H9 (cell line): ENCODE data around the gene PRUNE2. TPM values are rescaled to one million over a fixed set of nuclear protein-coding genes. Genes with fewer than 3 reads are reported as not detected.

Experiments used
- DNase-seq: peaks from one replicate; pipeline ENCODE4 v3.0.0-alpha.2; 2017
- H2AFZ ChIP-seq: one replicate; pipeline ENCODE4 v1.6.1; 2013; ENCODE audit warnings: mild to moderate bottlenecking, low read length, control low read depth, moderate library complexity
- H2AK5ac ChIP-seq: 2 replicates; pipeline ENCODE4 v1.6.1; 2013; ENCODE audit warnings: low read length, control low read depth, mixed read lengths; ENCODE audit not compliant: insufficient read length
- H2BK120ac ChIP-seq: one replicate; pipeline ENCODE4 v1.6.1; 2013; ENCODE audit warnings: low read depth, mild to moderate bottlenecking, low read length, control low read depth, inconsistent platforms; ENCODE audit not compliant: poor library complexity, severe bottlenecking
- H2BK12ac ChIP-seq: 2 replicates; pipeline ENCODE4 v1.6.1; 2013; ENCODE audit warnings: low read length, control low read depth, mixed read lengths, low read depth; ENCODE audit not compliant: insufficient read length
- H2BK15ac ChIP-seq: 2 replicates; pipeline ENCODE4 v1.6.1; 2013; ENCODE audit warnings: low read depth, low read length, control low read depth
- H2BK20ac ChIP-seq: one replicate; pipeline ENCODE4 v1.6.1; 2013; ENCODE audit warnings: low read depth, mild to moderate bottlenecking, low read length, control low read depth, inconsistent platforms; ENCODE audit not compliant: poor library complexity, severe bottlenecking
- H2BK5ac ChIP-seq: 2 replicates; pipeline ENCODE4 v1.6.1; 2013; ENCODE audit warnings: low read length, control low read depth, mixed read lengths; ENCODE audit not compliant: insufficient read length
- H3K14ac ChIP-seq: 2 replicates; pipeline ENCODE4 v1.6.1; 2013; ENCODE audit warnings: low read length, control low read depth; ENCODE audit not compliant: insufficient read depth
- H3K18ac ChIP-seq: 2 replicates; pipeline ENCODE4 v1.6.1; 2013; ENCODE audit warnings: low read depth, mild to moderate bottlenecking, mixed read lengths, low read length, control low read depth; ENCODE audit not compliant: insufficient read length
- H3K23ac ChIP-seq: 2 replicates; pipeline ENCODE4 v1.6.1; 2013; ENCODE audit warnings: low read length, control low read depth, mixed read lengths, low read depth; ENCODE audit not compliant: insufficient read length
- H3K23me2 ChIP-seq: 2 replicates; pipeline ENCODE4 v1.6.1; 2013; ENCODE audit warnings: low read depth, mild to moderate bottlenecking, mixed read lengths, low read length, control low read depth; ENCODE audit not compliant: insufficient read length, poor library complexity, severe bottlenecking
- H3K27ac ChIP-seq: 2 replicates; pipeline ENCODE4 v1.5.1; 2013; ENCODE audit warnings: low read length, control low read depth, mixed read lengths, low read depth; ENCODE audit not compliant: insufficient read length
- H3K27me3 ChIP-seq: 2 replicates; pipeline ENCODE4 v1.6.1; 2013; ENCODE audit warnings: low read length, control low read depth, inconsistent platforms; ENCODE audit not compliant: insufficient read depth
- H3K4ac ChIP-seq: 2 replicates; pipeline ENCODE4 v1.6.1; 2013; ENCODE audit warnings: low read depth, mild to moderate bottlenecking, control low read depth, inconsistent platforms, low read length, moderate library complexity
- H3K4me1 ChIP-seq: 2 replicates; pipeline ENCODE4 v1.6.1; 2013; ENCODE audit warnings: low read length, control low read depth, inconsistent platforms; ENCODE audit not compliant: insufficient read depth
- H3K4me2 ChIP-seq: 2 replicates; pipeline ENCODE4 v1.6.1; 2013; ENCODE audit warnings: low read length, control low read depth, mixed read lengths; ENCODE audit not compliant: insufficient read length, insufficient read depth
- H3K56ac ChIP-seq: 2 replicates; pipeline ENCODE4 v1.6.1; 2013; ENCODE audit warnings: low read depth, mild to moderate bottlenecking, mixed read lengths, low read length, control low read depth; ENCODE audit not compliant: insufficient read length
- H3K79me1 ChIP-seq: 2 replicates; pipeline ENCODE4 v1.6.1; 2013; ENCODE audit warnings: low read depth, mild to moderate bottlenecking, moderate library complexity, low read length, control low read depth, inconsistent platforms; ENCODE audit not compliant: insufficient read depth, poor library complexity, severe bottlenecking
- H3K79me2 ChIP-seq: 2 replicates; pipeline ENCODE4 v1.6.1; 2013; ENCODE audit warnings: low read length, control low read depth, inconsistent platforms; ENCODE audit not compliant: insufficient read depth
- H3K9ac ChIP-seq: 2 replicates; pipeline ENCODE4 v1.6.1; 2013; ENCODE audit warnings: low read length, control low read depth, mixed read lengths; ENCODE audit not compliant: insufficient read length; ENCODE audit errors: extremely low read depth
- H3K9me3 ChIP-seq: one replicate; pipeline ENCODE4 v1.6.1; 2013; ENCODE audit warnings: low read depth, low read length, inconsistent platforms; ENCODE audit not compliant: control insufficient read depth
- H3T11ph ChIP-seq: one replicate; pipeline ENCODE4 v1.6.1; 2013; ENCODE audit warnings: mild to moderate bottlenecking, low read length, control low read depth, inconsistent platforms
- H4K20me1 ChIP-seq: one replicate; pipeline ENCODE4 v1.6.1; 2013; ENCODE audit not compliant: control insufficient read depth, insufficient read length, insufficient read depth
- H4K5ac ChIP-seq: 2 replicates; pipeline ENCODE4 v1.6.1; 2013; ENCODE audit warnings: low read depth, mild to moderate bottlenecking, mixed read lengths, low read length, control low read depth; ENCODE audit not compliant: insufficient read length
- H4K8ac ChIP-seq: replicated peaks from 2 replicates; pipeline ENCODE4 v1.6.1; 2013; ENCODE audit warnings: low read length, control low read depth, mixed read lengths, low read depth; ENCODE audit not compliant: insufficient read length
- H4K91ac ChIP-seq: 2 replicates; pipeline ENCODE4 v1.6.1; 2013; ENCODE audit warnings: low read depth, mild to moderate bottlenecking, moderate library complexity, mixed read lengths, low read length, control low read depth; ENCODE audit not compliant: insufficient read length
- H3K27ac Mint-ChIP-seq, 3 experiments: 2 replicates in 2 of 3; 3 replicates in 1 of 3; pipeline ENCODE4 v1.8.0; 2020 to 2021; ENCODE audit warnings: mixed read lengths in 3 of 3, mild to moderate bottlenecking in 1 of 3, moderate library complexity in 1 of 3
- H3K27me3 Mint-ChIP-seq: 2 replicates; pipeline ENCODE4 v1.8.0; 2021; ENCODE audit warnings: low read depth, mild to moderate bottlenecking, moderate library complexity, mixed read lengths
- H3K36me3 Mint-ChIP-seq, 3 experiments: 2 replicates in 2 of 3; 3 replicates in 1 of 3; pipeline ENCODE4 v1.8.0; 2020 to 2021; ENCODE audit warnings: low read depth in 3 of 3, mixed read lengths in 3 of 3; ENCODE audit not compliant: insufficient read depth in 1 of 3
- H3K4me1 Mint-ChIP-seq, 2 experiments: 2 replicates each; pipeline ENCODE4 v1.8.0; 2020; ENCODE audit warnings: mixed read lengths in 2 of 2
- H3K4me3 Mint-ChIP-seq, 2 experiments: 2 replicates in 1 of 2; 3 replicates in 1 of 2; pipeline ENCODE4 v1.8.0; 2020 to 2021; ENCODE audit warnings: mild to moderate bottlenecking in 2 of 2, mixed read lengths in 2 of 2, moderate library complexity in 1 of 2
- H3K9me3 Mint-ChIP-seq, 2 experiments: 2 replicates in 1 of 2; 3 replicates in 1 of 2; pipeline ENCODE4 v1.8.0; 2020; ENCODE audit warnings: mild to moderate bottlenecking in 2 of 2, mixed read lengths in 2 of 2, moderate library complexity in 1 of 2
- WGBS: extraction: QIAGEN DNeasy Blood & Tissue Kit; methylation state at CpG from one replicate; pipeline ENCODE4 v1.1.7; 2013; ENCODE audit warnings: missing lambda C conversion rate, low lambda C conversion rate, mixed read lengths; ENCODE audit not compliant: insufficient read length; ENCODE audit errors: extremely low coverage; 5-methylcytosine and 5-hydroxymethylcytosine counted together
- total RNA-seq: library from RNA; stranded (reverse); gene quantifications from 2 replicates; pipeline ENCODE4 v1.2.1, GENCODE V29; 2021
- TF ChIP-seq, protein P1 (sequence below): fragments of 200-600 bp; sonication (generic); conservative IDR thresholded peaks from 3 replicates; pipeline ENCODE4 v1.8.0; 2021; ENCODE audit warnings: antibody characterized with exemption, mild to moderate bottlenecking

The PRUNE2 gene
- total RNA-seq, 1 experiment from 2014 or later: 12.1 TPM

DNA sequence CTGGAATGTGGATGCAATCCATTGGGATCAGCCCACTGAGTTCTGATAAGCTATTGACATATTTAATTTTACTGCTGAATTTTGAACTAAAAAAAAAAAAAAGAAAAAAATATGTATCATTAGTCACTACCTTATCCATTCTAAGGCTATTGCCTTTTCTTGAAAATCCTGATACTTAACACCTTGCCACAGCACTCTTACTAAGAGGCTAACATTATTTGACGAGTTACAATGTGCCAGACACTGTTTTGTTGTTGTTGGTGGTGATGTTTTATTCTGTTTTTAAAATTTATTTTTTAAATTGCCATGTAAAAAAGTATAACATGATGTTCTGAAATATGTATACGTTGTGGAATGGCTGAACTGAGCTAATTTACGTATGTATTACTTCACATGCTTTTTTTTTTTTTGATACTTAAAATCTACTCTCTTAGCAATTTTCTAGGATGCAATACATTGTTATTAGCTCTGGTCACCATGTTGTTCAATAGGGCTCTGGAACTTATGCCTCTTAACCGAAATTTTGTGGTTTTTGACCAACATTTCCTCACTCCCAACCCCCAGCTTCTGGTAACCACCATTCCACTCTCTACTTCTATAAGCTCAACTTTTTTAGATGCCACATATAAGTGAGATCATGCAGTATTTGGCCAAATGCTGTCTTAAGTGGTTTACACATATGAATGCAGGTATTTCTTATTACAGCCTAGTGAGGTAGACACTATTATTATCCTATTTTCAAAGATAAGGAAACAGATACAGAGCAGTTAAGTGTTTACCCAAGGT, 276.5 kb downstream of the PRUNE2 start:
- H2BK20ac ChIP-seq: peak overlapping the region; percentile 11
- no peaks in the 10 kb centered on the region for H3K27me3 Mint-ChIP-seq
- H2BK12ac ChIP-seq: no peak overlapping the region
- no peaks in the 10 kb centered on the region for H3K79me1 ChIP-seq
- no peaks in the 10 kb centered on the region for H3K36me3 Mint-ChIP-seq
- no peak overlapping the region for H3K4ac ChIP-seq
- H3K27ac Mint-ChIP-seq: no peak overlapping the region
- H3T11ph ChIP-seq: no peak overlapping the region
- H4K8ac ChIP-seq: no peak overlapping the region
- no peaks in the 10 kb centered on the region for H3K23me2 ChIP-seq
- H2BK5ac ChIP-seq: no peak overlapping the region
- H3K4me3 Mint-ChIP-seq: no peak overlapping the region
- no peak overlapping the region for H3K27ac ChIP-seq
- WGBS: no CpG with 5 or more reads among the region's 4 CpGs
- no peak overlapping the region for H2AFZ ChIP-seq
- no peaks in the 10 kb centered on the region for H3K4me1 ChIP-seq
- H2AK5ac ChIP-seq: no peak overlapping the region
- peaks cover 5 to 6% of the 10 kb centered on the region in 2 experiments for H3K4me1 Mint-ChIP-seq
- H3K79me2 ChIP-seq: no peaks in the 10 kb centered on the region
- TF ChIP-seq, protein P1, sequence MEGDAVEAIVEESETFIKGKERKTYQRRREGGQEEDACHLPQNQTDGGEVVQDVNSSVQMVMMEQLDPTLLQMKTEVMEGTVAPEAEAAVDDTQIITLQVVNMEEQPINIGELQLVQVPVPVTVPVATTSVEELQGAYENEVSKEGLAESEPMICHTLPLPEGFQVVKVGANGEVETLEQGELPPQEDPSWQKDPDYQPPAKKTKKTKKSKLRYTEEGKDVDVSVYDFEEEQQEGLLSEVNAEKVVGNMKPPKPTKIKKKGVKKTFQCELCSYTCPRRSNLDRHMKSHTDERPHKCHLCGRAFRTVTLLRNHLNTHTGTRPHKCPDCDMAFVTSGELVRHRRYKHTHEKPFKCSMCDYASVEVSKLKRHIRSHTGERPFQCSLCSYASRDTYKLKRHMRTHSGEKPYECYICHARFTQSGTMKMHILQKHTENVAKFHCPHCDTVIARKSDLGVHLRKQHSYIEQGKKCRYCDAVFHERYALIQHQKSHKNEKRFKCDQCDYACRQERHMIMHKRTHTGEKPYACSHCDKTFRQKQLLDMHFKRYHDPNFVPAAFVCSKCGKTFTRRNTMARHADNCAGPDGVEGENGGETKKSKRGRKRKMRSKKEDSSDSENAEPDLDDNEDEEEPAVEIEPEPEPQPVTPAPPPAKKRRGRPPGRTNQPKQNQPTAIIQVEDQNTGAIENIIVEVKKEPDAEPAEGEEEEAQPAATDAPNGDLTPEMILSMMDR: no peak
- H3K14ac ChIP-seq: no peak overlapping the region
- H3K18ac ChIP-seq: no peak overlapping the region
- no peak for DNase-seq
- no peak overlapping the region for H4K5ac ChIP-seq
- no peaks in the 10 kb centered on the region for H4K20me1 ChIP-seq
- no peak overlapping the region for H4K91ac ChIP-seq
- H3K9ac ChIP-seq: no peak overlapping the region
- no peak overlapping the region for H2BK15ac ChIP-seq
- H3K9me3 Mint-ChIP-seq: no peaks in the 10 kb centered on the region
- no peaks in the 10 kb centered on the region for H3K9me3 ChIP-seq
- no peak overlapping the region for H2BK120ac ChIP-seq
- H3K56ac ChIP-seq: no peak overlapping the region
- no peak overlapping the region for H3K4me2 ChIP-seq
- no peak overlapping the region for H3K23ac ChIP-seq
- no peaks in the 10 kb centered on the region for H3K27me3 ChIP-seq
